ENCODE results near the gene ISCA1. TPM values are rescaled to one million over a fixed set of nuclear protein-coding genes. Genes with fewer than 3 reads are reported as not detected.

Gene ISCA1
- total and polyA plus RNA-seq, 2 donors (not counting 3 experiments of a cell fraction or from before 2014, with no cell fraction given), result 14.2 to 22.2 TPM

DNA sequence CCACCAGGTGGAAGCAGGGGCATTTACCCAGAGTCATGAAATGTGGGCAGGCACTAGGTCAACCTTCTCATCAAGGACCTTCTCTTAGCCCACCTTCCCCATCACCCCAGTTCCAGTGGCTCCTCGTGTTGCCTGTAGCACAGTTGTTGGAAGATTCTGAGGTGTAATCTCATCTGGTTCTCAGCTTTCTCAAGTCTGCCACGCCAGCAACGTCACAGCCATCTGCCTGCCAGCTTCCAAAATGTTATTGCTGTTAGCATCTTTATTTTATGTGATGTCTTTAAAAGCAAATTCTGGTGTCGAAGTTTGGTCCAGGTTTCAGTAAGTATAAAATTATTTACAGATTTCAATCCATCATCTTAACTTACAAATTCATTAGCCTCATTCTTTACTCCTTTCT is 33.6 kb downstream of the ISCA1 start:
- Histone ChIP-seq H4K20me1 (replicated peaks; ENCODE audit: control insufficient read depth, extremely low read depth, insufficient read depth, low read length) (no peaks in the 10 kb centered on the region), H2AFZ (ENCODE audit: low read depth, low read length) (no peak overlapping the region), H3K4me3 (replicated peaks in 1 of 3; ENCODE audit: insufficient read depth in 1 of 3, low read depth in 1 of 3, low read length in 3 of 3) (no peak overlapping the region), H3K79me2 (ENCODE audit: control insufficient read depth, insufficient read depth, low read length) (no peaks in the 10 kb centered on the region), H3K9me1 (replicated peaks; ENCODE audit: control insufficient read depth, extremely low read depth, insufficient read depth, low read length) (no peaks in the 10 kb centered on the region), H3K9ac (replicated peaks; ENCODE audit: extremely low read depth, insufficient read depth, low read length) (no peak overlapping the region), H3K4me2 (ENCODE audit: insufficient read depth, low read length) (no peak overlapping the region), H3K4me1 (ENCODE audit: control insufficient read depth, extremely low read depth, insufficient read depth, low read length) (no peaks in the 10 kb centered on the region), H3K9me3 (replicated peaks; ENCODE audit: control insufficient read depth, insufficient read depth, low read length) (no peaks in the 10 kb centered on the region), H3K36me3 (ENCODE audit: control insufficient read depth in 2 of 2, extremely low read depth in 1 of 2, insufficient read depth in 2 of 2, low read length in 2 of 2) (no peaks in the 10 kb centered on the region), H3K27me3 (ENCODE audit: control insufficient read depth in 2 of 2, insufficient read depth in 2 of 2, low read length in 2 of 2) (no peaks in the 10 kb centered on the region), H3K27ac (ENCODE audit: insufficient read depth, low read depth, low read length) (no peak overlapping the region)
- no peak for FAIRE-seq
- intact Hi-C loops (cut with micrococcal nuclease), result no loop called here
- dilution Hi-C loops (cut with MboI; ENCODE audit: extremely low pct_ligation_motif_present, low sequenced_read_pairs), result no loop called here
- CTCF ChIA-PET, result no interaction called here
- TF ChIP-seq, protein P1, sequence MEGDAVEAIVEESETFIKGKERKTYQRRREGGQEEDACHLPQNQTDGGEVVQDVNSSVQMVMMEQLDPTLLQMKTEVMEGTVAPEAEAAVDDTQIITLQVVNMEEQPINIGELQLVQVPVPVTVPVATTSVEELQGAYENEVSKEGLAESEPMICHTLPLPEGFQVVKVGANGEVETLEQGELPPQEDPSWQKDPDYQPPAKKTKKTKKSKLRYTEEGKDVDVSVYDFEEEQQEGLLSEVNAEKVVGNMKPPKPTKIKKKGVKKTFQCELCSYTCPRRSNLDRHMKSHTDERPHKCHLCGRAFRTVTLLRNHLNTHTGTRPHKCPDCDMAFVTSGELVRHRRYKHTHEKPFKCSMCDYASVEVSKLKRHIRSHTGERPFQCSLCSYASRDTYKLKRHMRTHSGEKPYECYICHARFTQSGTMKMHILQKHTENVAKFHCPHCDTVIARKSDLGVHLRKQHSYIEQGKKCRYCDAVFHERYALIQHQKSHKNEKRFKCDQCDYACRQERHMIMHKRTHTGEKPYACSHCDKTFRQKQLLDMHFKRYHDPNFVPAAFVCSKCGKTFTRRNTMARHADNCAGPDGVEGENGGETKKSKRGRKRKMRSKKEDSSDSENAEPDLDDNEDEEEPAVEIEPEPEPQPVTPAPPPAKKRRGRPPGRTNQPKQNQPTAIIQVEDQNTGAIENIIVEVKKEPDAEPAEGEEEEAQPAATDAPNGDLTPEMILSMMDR (IDR thresholded peaks at IDR 0.05; ENCODE audit: extremely low read depth in 1 of 2, insufficient read depth in 1 of 2, low read depth in 1 of 2, low read length in 2 of 2), result no peak
- TF ChIP-seq EZH2 (IDR thresholded peaks at IDR 0.05; ENCODE audit: borderline replicate concordance, low read depth, low read length, severe bottlenecking), result no peak
- TF ChIP-seq, protein P2, sequence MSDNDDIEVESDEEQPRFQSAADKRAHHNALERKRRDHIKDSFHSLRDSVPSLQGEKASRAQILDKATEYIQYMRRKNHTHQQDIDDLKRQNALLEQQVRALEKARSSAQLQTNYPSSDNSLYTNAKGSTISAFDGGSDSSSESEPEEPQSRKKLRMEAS (IDR thresholded peaks at IDR 0.05; ENCODE audit: insufficient read depth, insufficient read length), result no peak
- TF ChIP-seq JUN (IDR thresholded peaks at IDR 0.05; ENCODE audit: borderline replicate concordance, insufficient read depth, insufficient read length, low read depth), result no peak
- no peak for TF ChIP-seq MYC (IDR thresholded peaks at IDR 0.05; ENCODE audit: low read depth, low read length)
- no peak for TF ChIP-seq POLR2AphosphoS5 (IDR thresholded peaks at IDR 0.05; ENCODE audit: insufficient read depth, low read depth, low read length)
- no peak for TF ChIP-seq FOS (IDR thresholded peaks at IDR 0.05; ENCODE audit: borderline replicate concordance, insufficient read depth, low read length)
- no peak for TF ChIP-seq POLR2A (IDR thresholded peaks at IDR 0.05; ENCODE audit: low read depth, low read length)
- no peak for TF ChIP-seq GATA2 (IDR thresholded peaks at IDR 0.05; ENCODE audit: insufficient read depth, insufficient read length, low read depth, low read length)
- POLR2A ChIA-PET, result no interaction called here
- DNase-seq (ENCODE audit: low read depth, low spot score), result no peak
- BruUV-seq (replicated peaks), result no TSS peak
